HepG2 (cell line): ENCODE data around the gene IL17C.

Experiments
- CHD2 ChIP-seq: IDR thresholded peaks from 2 replicates; pipeline ENCODE4 v1.6.1; 2011; ENCODE audit warnings: low read depth, low read length, improper control_type of control experiment
- EZH2 ChIP-seq: conservative IDR thresholded peaks from 2 replicates; pipeline ENCODE4 v1.6.1; 2012; ENCODE audit warnings: mild to moderate bottlenecking, low read depth, low read length, moderate library complexity
- GTF2F1 ChIP-seq: fragments of 150-350 bp; IDR thresholded peaks from 2 replicates; pipeline ENCODE4 v1.6.1; 2014; ENCODE audit warnings: low read length
- PHF8 ChIP-seq: sonication (generic); formaldehyde crosslinking; IDR thresholded peaks from 2 replicates; pipeline ENCODE4 v1.5.0; 2020; ENCODE audit warnings: missing genetic modification reagents
- RFX1 ChIP-seq: fragments of 450-650 bp; IDR thresholded peaks from 2 replicates; pipeline ENCODE4 v1.6.1; 2017
- TF ChIP-seq, protein P1 (sequence below): sonication (generic); formaldehyde crosslinking; IDR thresholded peaks from 2 replicates; pipeline ENCODE4 v1.5.0; 2020; ENCODE audit warnings: mild to moderate bottlenecking, missing genetic modification reagents, moderate library complexity
- TF ChIP-seq, protein P2 (sequence below): IDR thresholded peaks from 2 replicates; pipeline ENCODE4 v1.6.1; 2012; ENCODE audit warnings: inconsistent platforms

DNA sequence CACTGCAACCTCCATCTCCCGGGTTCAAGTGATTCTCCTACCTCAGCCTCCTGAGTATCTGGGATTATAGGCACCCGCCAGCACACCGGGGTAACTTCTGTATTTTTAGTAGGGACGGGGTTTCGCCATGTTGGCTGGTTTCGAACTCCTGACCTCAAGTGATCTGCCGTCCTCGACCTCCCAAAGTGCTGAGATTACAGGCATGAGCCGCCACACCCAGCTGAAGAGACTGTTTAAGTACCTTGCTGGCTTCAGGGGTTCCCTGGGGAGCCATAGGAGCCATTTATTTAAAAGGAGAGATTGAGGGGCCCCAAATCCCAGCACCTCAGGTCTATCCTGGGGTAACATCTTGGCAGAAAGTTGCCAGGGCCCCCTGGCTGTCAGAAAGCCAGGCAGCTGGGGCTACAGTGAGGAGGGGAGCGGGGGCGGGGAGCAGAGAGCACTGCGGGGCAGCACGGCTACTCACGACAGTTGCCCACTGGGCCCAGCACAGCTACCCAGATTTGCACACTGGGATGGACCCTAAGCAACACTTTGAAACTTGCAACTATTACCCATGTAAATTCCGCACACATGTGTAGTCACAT lies 46.3 kb downstream of the IL17C start:
- TF ChIP-seq RFX1 (no peak), PHF8 (CRISPR knock-in tag) (no peak), EZH2 (no peak), GTF2F1 (no peak), CHD2 (no peak)
- TF ChIP-seq, protein P1, sequence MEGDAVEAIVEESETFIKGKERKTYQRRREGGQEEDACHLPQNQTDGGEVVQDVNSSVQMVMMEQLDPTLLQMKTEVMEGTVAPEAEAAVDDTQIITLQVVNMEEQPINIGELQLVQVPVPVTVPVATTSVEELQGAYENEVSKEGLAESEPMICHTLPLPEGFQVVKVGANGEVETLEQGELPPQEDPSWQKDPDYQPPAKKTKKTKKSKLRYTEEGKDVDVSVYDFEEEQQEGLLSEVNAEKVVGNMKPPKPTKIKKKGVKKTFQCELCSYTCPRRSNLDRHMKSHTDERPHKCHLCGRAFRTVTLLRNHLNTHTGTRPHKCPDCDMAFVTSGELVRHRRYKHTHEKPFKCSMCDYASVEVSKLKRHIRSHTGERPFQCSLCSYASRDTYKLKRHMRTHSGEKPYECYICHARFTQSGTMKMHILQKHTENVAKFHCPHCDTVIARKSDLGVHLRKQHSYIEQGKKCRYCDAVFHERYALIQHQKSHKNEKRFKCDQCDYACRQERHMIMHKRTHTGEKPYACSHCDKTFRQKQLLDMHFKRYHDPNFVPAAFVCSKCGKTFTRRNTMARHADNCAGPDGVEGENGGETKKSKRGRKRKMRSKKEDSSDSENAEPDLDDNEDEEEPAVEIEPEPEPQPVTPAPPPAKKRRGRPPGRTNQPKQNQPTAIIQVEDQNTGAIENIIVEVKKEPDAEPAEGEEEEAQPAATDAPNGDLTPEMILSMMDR (CRISPR knock-in tag), result no peak
- TF ChIP-seq, protein P2, sequence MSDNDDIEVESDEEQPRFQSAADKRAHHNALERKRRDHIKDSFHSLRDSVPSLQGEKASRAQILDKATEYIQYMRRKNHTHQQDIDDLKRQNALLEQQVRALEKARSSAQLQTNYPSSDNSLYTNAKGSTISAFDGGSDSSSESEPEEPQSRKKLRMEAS, result no peak
